ENCODE results near the gene MMP24OS.
"Not testable (repeated sequence)": the region's sequence is repeated elsewhere in the genome, so short reads cannot be mapped to it uniquely, and the experiment has no call there.

The MMP24OS gene

GRCh38 chr20:35277531-35278395 lies at the start of gene MMP24OS:
Gene MMP24OS, minus strand, starts transcription at chr20:35278122. Its CDS starts 193 bp downstream, at chr20:35277929.
- peak; percentile 78 for DNase-seq

- DNase-seq, result no peak
These were observed 49.4 kb upstream of the MMP24OS start for GRCh38 chr20:35327074-35327976.

- DNase-seq, result no peak
These were observed 48.8 kb upstream of the MMP24OS start for GRCh38 chr20:35326740-35327073.

- no peak for DNase-seq
These were observed 48.3 kb upstream of the MMP24OS start for GRCh38 chr20:35326021-35326739.

- DNase-seq, result no peak
These were observed 47.5 kb upstream of the MMP24OS start for GRCh38 chr20:35325401-35325800.

- DNase-seq, result no peak
These were observed 42.6 kb upstream of the MMP24OS start for GRCh38 chr20:35320396-35321126.

- DNase-seq, result no peak
These were observed 41.9 kb upstream of the MMP24OS start for GRCh38 chr20:35319871-35320197.

GRCh38 chr20:35319192-35319870 lies 41.4 kb upstream of the MMP24OS start:
- no peak for DNase-seq

- no peak for DNase-seq
These were observed 40.7 kb upstream of the MMP24OS start for GRCh38 chr20:35318502-35319157.

GRCh38 chr20:35317416-35318210 lies 39.7 kb upstream of the MMP24OS start:
- DNase-seq, result no peak

- DNase-seq, result no peak
These were observed 38.2 kb upstream of the MMP24OS start for GRCh38 chr20:35316086-35316485.

- not testable (repeated sequence) for DNase-seq
These were observed 37.7 kb upstream of the MMP24OS start for GRCh38 chr20:35315632-35316020.

- DNase-seq, result no peak
These were observed 37.1 kb upstream of the MMP24OS start for GRCh38 chr20:35314816-35315631.

GRCh38 chr20:35312318-35312717 lies 34.4 kb upstream of the MMP24OS start:
- no peak for DNase-seq

GRCh38 chr20:35311822-35312221 lies 33.9 kb upstream of the MMP24OS start:
- no peak for DNase-seq

GRCh38 chr20:35311409-35311808 lies 33.5 kb upstream of the MMP24OS start:
- DNase-seq, result no peak

- no peak for DNase-seq
These were observed 30.0 kb upstream of the MMP24OS start for GRCh38 chr20:35307666-35308653.

- DNase-seq, result no peak
These were observed 29.1 kb upstream of the MMP24OS start for GRCh38 chr20:35306931-35307517.

All from NCI-H1417 treated with DMSO at 0.1 percent for 48 hours (cell line).